ENCODE measurements around the gene POTEB. TPM values are rescaled to one million over a fixed set of nuclear protein-coding genes. Genes with fewer than 3 reads are reported as not detected.
"Not testable (repeated sequence)": the region's sequence is repeated elsewhere in the genome, so short reads cannot be mapped to it uniquely, and the experiment has no call there.

POTEB gene
- total RNA-seq, result not detected
- not detected for polyA plus RNA-seq
- long read RNA-seq, donor 1, result 0 reads
- long read RNA-seq, donor 2, result 0 reads

DNA sequence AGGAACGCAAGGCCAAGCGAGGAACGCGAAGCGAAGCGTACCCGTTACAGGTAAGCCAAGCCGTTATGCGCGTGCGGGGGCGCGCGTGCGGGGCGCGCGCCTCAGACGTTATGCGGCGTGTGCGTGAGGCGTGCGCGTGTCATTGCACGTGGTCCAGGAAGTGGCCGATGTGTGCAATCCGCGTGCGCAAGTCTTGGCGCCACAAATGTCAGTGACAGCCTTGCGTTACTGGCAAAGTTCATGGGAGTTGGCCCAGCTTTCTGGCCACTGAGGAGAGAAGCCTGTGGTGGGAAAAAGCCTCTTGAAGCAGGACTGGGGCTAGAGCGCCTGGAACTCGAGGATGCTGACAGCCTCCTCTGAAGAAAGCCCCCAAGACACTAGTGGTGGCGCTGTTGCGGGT is at the start of gene POTEB:
Gene POTEB (minus strand): TSS at position 101 of the 400 bp plus-strand sequence. CDS start 489 bp downstream, outside the sequence.
- H3K4me1 ChIP-seq (ENCODE audit: control insufficient read depth in 1 of 2, insufficient read depth in 2 of 2, low read length in 2 of 2); H3K4me3 ChIP-seq (ENCODE audit: low read length in 2 of 2); ATAC-seq (ENCODE audit: low FRiP score); H3K27ac ChIP-seq (ENCODE audit: low read depth in 1 of 2, low read length in 2 of 2); H3K9me3 ChIP-seq (ENCODE audit: control insufficient read depth, low read length); intact Hi-C loops (cut with DNase I); H3K27me3 ChIP-seq (ENCODE audit: control insufficient read depth in 1 of 2, insufficient read depth in 2 of 2, low read length in 1 of 2); H3K36me3 ChIP-seq (ENCODE audit: control insufficient read depth in 1 of 2, insufficient read depth in 2 of 2, low read length in 1 of 2); DNase-seq: not testable (repeated sequence)
- WGBS, 2 donors, result no CpG with 5 or more reads among the region's 36 CpGs

DNA sequence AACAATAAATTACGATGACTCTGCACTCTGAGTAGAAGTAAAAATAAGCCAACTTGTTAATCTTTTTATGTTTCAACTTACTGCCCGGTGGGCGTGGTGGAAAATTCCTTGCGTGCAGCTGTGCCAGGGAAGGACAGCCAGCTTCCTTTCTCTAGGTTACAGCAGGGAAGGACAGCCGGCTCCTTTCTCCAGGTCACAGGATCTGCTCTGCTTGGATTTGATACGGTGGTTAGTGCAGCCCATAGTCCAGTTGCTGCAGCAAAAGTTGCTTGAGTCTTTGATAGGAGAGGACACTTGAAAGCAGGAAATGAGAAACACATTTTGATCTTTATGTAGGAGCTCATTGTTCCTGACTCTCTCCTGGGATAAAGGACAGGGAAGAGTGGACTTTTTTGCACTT is 13.4 kb upstream of the POTEB start:
- H3K36me3 ChIP-seq (ENCODE audit: control insufficient read depth in 1 of 2, insufficient read depth in 2 of 2, low read length in 1 of 2); DNase-seq; H3K4me3 ChIP-seq (ENCODE audit: low read length in 2 of 2); H3K9me3 ChIP-seq (ENCODE audit: control insufficient read depth, low read length); H3K4me1 ChIP-seq (ENCODE audit: control insufficient read depth in 1 of 2, insufficient read depth in 2 of 2, low read length in 2 of 2); ATAC-seq (ENCODE audit: low FRiP score); intact Hi-C loops (cut with DNase I); H3K27me3 ChIP-seq (ENCODE audit: control insufficient read depth in 1 of 2, insufficient read depth in 2 of 2, low read length in 1 of 2); H3K27ac ChIP-seq (ENCODE audit: low read depth in 1 of 2, low read length in 2 of 2): not testable (repeated sequence)
- WGBS, 2 donors, result no CpG with 5 or more reads among the region's 6 CpGs

DNA sequence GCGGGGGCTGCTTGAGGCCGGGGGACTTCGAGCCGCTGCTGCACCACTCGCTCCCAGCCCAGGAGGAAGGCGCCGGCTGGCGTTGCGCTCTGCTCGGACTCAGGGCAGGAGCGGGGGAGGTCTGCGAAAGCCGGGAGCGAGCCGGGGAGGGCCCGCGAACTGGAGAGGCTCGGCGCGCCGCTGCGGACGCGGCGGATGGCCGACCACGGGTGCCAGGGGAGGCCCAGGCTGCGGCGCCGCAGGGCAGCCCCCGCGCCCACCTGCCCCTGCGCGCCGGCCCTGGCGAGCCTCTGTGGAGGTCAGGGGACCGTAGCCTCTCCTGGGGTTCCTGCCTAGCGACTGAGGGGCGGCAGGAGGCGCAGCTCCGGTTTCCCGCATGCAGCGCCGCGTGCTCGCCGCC is 12.0 kb upstream of the POTEB start:
- ATAC-seq (ENCODE audit: low FRiP score); H3K36me3 ChIP-seq (ENCODE audit: control insufficient read depth in 1 of 2, insufficient read depth in 2 of 2, low read length in 1 of 2); DNase-seq; H3K4me1 ChIP-seq (ENCODE audit: control insufficient read depth in 1 of 2, insufficient read depth in 2 of 2, low read length in 2 of 2); H3K27me3 ChIP-seq (ENCODE audit: control insufficient read depth in 1 of 2, insufficient read depth in 2 of 2, low read length in 1 of 2); H3K4me3 ChIP-seq (ENCODE audit: low read length in 2 of 2); intact Hi-C loops (cut with DNase I); H3K27ac ChIP-seq (ENCODE audit: low read depth in 1 of 2, low read length in 2 of 2); H3K9me3 ChIP-seq (ENCODE audit: control insufficient read depth, low read length): not testable (repeated sequence)
- 36% methylated on average over 18 of the region's 47 CpGs; no CpG with 5 or more reads in 1 of the 2 donors for whole genome bisulfite sequencing, 2 donors

DNA sequence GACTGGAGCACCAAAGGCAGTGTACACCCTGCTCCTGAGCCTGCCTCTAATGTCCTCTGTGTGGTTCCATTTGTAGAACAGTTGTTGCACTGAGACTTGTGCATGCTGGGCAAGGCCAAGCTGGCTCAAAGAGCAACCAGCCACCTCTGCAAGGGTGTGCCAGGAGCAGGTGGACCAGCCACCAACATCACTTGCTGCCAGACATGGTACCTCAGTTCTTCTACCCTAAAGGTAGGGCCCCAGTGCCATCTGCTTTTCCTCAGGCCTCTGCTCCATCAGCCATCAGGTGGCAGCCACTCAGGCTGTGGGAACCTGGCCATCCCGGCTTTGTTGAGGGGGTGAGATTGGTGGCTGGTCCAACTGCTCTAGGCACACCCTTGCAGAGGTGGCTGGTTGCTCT is 38.7 kb downstream of the POTEB start:
- H3K4me3 ChIP-seq (ENCODE audit: low read length in 2 of 2); intact Hi-C loops (cut with DNase I); ATAC-seq (ENCODE audit: low FRiP score); H3K27me3 ChIP-seq (ENCODE audit: control insufficient read depth in 1 of 2, insufficient read depth in 2 of 2, low read length in 1 of 2); H3K36me3 ChIP-seq (ENCODE audit: control insufficient read depth in 1 of 2, insufficient read depth in 2 of 2, low read length in 1 of 2); H3K4me1 ChIP-seq (ENCODE audit: control insufficient read depth in 1 of 2, insufficient read depth in 2 of 2, low read length in 2 of 2); H3K9me3 ChIP-seq (ENCODE audit: control insufficient read depth, low read length); H3K27ac ChIP-seq (ENCODE audit: low read depth in 1 of 2, low read length in 2 of 2): not testable (repeated sequence)
- DNase-seq, result peak; percentile 4 to 9
- no CpG with 5 or more reads among the region's 1 CpG for WGBS, 2 donors

Small RNA genes within 50 kb of the gene (microRNA-seq; reads per million reads assigned to microRNA genes)
- gene MIR3118-4, result 0 reads per million in 2 donors

Other genes with a start within 250 kb of the POTEB start
- gene OR4M2, start 202.8 kb upstream of the POTEB start, total RNA-seq, result not detected
- gene OR4M2, start 202.8 kb upstream of the POTEB start, polyA plus RNA-seq, result not detected

Data from aorta (tissue), 5 donors.